GM21529 (cell line): Measurements from ENCODE around the gene SLC5A11.

ENCODE experiments used
- ATAC-seq: cut with Tn5 transposase; IDR thresholded peaks from one replicate; pipeline ENCODE4 v1.9.1; 2021; ENCODE audit not compliant: unreplicated experiment

Gene SLC5A11

DNA sequence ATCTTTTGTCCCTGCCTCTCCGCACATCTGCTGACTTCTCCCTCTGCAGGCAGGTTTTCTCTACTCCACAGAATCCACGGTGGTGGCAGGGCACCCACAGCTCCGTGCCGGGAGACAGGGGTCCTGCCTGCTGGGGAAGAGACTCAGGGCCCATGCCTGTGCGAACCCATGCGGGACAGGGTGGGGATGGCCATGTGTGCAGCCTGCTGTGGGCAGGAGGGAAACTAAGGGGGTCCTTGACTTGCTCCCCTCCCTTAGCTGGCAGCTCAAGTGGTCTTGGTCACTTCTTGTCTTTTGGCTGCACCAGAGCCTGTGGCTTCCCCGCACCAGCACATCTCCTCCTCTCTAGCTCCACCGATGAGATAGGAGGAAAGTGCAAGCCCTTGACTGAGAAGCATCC lies 69.8 kb downstream of the SLC5A11 start:
- ATAC-seq, result no peak

DNA sequence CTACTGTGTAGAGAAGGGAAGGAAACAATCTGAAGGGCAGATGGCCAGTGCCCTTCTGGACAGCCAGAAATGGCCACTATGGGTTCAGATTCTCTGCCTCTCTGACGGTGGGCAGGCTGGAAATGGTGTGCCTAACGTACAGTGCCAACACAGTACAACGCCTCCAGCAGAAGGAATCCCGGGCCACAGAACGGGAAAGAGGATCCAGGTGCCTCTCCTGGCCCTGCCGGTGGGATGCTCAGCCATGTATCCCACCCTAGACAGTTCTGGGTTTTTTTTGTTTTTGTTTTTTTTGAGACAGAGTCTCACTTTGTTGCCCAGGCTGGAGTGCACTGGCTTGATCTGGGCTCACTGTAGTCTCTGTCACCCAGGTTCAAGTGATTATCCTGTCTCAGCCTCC lies 71.5 kb downstream of the SLC5A11 start:
- ATAC-seq, result no peak

DNA sequence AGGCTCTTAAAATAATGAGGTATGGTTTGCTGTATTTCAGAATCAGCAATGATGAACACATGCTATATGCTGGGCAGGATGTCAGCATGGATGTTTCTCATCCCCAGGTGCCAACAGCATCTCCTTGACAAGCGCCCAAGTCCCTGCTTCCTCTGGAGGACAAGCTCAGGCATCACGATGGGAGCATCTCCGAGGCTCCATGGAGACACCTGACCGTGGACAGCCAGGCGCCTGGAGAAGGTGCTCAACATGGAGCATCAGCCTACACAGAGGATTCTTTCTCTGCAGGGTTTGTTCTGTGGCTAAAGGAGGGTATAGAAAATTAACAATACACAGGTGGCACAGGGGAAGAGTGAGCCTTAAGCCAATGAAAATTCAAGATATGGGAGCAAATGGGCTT lies 72.1 kb downstream of the SLC5A11 start:
- no peak for ATAC-seq

DNA sequence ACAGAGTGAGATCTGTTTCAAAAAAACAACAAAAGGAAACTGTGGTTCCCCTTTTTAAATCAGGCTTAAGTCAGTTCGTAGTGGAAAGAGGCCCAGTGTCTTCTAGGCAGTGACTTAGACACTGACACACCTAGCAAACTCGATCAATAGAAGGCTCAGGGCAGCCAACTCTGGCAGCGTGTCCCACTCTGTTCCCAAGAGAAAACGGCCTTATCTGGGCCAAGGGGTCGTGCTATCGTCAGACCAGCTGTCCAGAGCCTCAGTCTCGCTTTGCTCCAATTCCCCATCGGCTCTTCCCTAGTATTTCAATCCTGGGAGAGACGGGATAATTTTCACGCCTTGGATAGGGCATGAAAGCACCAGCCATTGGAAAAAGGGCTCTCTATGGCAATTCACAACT lies 72.9 kb downstream of the SLC5A11 start:
- no peak for ATAC-seq

DNA sequence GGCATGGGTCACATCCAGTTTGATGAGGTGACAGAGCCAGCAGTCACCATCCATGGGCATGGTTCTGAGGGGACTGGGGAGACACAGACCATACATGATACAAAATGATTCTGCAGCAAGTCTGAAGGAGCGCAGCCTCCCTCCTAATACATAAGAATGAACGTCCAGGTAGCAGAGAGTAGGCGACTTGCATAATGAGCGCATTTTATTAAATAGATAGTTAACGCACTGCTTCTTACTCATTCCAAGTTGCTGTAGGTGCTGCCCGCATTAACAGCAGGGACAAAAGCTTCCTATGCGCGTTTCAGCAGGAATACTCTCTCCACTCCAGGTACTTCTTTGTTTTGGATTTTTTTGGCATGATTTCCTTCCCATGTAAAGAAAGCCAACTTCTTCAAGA lies 73.8 kb downstream of the SLC5A11 start:
- ATAC-seq, result no peak

DNA sequence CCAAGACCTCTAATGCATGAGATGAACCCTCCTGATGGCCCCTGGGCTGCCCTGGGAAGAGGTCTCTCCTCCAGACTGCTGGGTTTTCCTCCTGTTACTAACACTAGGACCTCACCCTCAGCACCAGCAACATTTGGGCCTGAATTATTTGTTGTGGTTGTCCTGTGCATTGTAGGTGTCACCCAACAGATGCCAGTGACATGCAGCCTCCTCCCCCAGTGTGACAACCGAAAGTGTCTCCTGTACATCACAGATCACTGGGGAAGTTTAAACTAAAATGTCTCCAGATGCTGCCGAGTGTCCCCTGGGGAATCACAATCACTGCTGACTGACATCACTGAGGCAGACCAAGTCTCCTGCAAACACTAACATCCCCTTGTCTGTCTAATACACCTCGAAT lies 74.8 kb downstream of the SLC5A11 start:
- ATAC-seq, result no peak

DNA sequence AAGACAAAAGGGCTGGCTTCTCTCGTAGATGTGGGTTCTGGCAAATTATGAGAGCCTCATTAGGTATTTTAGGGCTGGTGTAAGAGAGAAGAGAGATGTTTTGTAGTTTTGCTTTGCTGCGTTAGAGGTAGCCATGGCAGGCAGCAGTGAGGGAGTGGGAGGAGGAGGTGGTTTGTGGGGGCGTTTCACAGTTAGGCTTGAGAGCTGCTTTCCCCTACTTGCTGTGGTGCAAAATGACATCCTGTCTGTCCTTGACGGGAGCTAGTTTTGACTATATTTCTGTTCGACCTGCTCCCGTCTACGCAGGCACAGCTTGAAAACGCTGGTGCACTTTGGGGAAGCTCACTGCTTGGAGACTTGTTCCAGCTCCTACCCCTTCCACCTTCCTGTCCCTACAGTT lies 75.5 kb downstream of the SLC5A11 start:
- no peak for ATAC-seq

DNA sequence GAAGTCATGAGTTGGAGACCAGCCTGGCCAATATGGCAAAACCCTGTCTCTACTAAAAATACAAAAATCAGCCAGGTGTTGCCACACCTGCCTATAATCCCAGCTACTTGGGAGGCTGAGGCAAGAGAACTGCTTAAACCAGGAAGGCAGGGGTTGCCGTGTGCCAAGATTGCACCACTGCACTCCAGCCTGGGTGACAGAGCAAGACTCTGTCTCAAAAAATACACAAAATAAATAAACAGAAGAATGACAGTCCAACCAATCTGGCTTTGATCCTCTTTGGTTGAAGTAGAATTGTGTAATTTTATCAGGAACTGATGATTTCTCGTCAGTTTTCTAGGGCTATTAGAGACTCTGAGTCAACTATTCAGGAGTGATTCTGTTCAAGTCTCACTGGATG lies 79.4 kb downstream of the SLC5A11 start:
- ATAC-seq, result no peak

DNA sequence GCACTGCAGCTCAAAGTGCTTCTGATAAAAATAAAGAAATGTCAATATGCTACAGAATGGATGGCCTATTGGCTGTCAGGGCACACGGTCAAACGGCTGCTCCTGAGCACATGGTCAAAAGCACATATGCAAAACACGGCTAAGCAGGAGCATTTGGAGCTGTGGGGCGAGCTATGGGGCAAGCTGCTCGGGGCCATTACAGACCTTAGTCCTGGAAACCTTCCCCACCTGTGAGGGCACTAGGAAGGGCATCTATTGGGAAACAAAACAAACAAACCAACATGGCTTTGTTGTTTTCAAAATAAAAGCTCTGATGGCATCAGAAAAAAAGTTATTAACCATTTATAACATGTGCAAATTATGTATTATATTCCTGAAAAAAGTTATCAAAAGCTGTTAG lies 83.6 kb downstream of the SLC5A11 start:
- ATAC-seq, result no peak

DNA sequence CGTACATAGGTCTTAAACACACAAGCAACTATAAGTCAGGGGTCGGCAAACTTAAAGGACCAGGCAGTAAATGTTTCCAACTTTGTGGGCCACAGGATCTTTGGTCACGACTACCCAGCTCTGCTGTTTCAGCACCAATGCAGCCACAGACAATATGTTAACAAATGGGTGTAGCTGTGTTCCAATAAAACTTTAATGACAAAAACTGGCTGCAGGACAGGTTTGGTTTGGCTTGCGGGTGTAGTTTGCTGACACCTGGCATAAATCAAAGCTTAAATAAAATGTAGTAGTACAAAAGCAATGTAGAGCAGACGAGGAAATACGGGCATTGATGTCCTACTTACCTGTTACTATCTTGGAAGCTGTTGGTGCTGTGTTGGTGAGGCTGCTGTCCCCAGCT lies 84.7 kb downstream of the SLC5A11 start:
- no peak for ATAC-seq

DNA sequence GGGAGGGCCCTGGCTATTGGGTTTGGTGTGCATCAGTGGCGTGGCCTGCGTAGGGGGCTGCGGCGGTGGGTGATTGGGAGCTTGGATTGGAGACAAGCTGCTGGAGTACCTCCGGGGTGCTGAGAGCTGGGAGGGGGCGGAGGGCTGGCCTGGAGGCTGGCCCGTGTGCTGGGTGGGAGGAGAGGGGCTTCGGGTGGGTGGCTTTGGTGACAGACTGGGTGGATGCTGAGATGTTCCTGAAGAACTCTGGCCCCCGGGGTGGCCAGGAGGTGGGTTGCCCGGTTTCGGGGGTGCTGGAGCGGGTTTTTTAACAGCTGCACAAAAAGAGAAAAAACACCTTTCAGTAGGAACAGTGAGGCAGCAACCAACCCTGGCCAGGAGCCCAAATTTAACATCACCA lies 85.3 kb downstream of the SLC5A11 start:
- no peak for ATAC-seq

DNA sequence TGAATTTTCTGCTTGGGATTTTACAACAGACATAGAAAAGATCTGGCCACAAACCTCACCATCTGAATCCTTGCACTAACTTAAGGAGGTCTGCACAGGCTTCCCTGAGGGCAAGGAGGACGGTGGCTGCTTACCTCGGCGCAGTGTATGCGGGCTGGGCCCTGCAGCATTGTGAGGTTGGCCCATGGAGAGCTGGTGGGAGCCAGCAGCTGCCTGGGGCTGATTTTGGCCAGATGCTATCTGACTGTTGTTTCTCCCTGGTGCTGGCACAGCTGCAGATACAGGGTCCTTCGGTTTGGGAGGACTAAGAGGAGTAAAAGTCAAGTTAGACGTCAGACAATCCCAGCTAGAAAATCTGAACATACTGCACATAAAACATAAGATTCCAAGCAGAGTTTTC lies 89.6 kb downstream of the SLC5A11 start:
- ATAC-seq, result no peak

DNA sequence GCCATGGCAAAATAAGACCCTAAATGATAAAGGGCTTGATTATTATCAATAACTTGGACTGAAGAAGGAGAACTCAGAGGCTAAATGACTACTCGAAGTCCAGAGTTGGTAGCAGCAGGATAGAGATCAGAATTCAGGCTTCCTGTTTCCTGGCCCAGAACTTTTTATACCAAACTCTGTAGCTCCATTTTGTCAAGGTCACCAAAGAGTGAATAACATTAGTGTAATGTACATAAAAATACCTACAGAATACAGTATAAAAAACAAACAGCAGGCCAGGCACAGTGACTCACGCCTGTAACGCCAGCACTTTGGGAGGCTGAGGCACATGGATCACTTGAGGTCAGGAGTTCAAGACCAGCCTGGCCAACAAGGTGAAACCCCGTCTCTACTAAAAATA lies 90.4 kb downstream of the SLC5A11 start:
- no peak for ATAC-seq

DNA sequence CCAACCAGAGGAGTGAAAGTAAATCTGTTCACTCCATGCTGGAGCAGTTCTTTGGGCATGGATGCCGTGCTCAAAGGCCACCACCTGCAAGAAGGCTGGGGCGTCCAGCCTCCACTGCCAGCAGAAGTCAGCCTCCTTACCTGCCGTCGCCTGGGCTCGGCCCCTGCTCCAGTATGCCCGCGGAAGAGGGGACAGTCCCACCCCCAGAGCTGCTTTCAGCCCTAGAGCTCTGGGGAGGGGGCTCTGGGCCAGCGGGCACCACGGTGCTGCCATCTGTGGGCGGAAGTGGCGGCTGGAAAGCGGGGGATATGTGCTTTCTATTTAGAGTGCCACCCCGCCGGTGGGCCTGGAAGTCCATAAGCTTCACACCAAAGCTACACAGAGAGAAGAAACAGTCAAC lies 93.5 kb downstream of the SLC5A11 start:
- ATAC-seq, result no peak

DNA sequence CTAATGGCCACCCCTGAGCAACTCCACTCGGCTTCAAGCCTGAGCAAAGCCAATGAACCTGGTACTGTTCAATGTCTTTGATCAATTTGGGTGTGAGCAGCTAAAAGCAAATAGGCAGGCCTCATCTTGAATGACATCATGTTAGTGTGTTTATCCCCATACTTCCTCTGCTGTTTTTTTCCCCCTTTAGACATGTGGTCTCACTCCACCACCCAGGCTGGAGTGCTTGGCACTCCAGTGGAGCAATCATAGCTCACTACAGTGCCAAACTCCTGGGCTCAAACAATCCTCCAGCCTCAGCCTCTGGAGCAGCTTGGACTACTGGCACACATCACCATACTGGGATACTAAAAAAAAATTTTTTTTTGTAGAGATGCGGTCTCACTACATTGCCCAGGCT lies 94.0 kb downstream of the SLC5A11 start:
- no peak for ATAC-seq

DNA sequence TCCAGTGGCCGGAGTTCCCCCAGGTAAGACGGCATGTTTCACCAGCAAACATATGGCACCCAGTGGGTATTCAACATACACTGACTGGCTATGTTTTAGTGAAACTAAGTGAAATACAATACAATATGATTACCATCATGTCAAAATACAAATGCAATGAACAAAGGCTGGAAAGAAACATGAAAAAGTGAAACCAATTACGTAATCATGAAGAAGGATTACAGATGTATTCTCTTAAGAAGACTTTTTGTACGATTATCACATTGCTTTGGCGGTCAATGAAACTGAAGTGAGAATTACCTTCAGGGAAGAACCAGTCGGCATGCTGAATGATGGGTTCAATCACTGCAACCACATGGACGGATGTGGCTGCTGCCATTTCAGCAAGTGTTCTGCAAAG lies 97.7 kb downstream of the SLC5A11 start:
- no peak for ATAC-seq

DNA sequence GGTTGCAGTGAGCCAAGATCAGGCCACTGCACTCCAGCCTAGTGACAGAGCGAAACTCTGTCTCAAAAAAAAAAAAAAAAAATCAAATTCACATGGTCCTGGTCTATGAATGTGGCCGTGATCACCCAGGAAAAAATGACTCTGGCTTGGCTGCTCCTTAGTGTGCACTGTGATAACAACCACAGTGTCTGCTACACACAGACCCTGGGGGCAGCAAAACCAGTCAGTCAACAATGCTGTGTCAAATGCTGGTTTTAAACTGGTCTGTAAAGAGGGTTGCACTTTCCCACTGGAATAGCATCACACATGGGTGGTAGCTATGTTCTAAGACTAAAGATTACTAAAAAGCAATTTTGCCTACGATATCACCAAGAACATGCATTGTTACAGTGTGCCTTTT lies 98.4 kb downstream of the SLC5A11 start:
- ATAC-seq, result no peak

DNA sequence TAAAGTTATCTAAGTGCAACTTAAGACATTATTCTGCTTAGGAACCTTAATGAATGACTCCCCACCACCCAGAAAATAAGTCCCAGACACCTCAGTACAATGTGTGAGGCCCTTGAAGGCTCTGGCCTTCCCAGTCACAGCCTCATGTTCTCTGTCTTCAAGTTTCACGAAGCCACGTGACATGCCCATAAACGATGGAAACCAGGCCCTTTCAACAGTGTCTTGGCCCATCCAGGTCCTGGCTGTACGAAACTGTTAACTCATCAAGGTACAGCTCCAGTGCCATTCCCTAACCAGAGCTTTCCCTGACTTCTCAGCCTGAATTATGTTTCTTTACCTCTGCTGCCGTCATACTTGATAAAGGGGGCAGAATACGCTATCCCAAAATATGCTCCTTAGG lies 100.4 kb downstream of the SLC5A11 start:
- ATAC-seq, result no peak

DNA sequence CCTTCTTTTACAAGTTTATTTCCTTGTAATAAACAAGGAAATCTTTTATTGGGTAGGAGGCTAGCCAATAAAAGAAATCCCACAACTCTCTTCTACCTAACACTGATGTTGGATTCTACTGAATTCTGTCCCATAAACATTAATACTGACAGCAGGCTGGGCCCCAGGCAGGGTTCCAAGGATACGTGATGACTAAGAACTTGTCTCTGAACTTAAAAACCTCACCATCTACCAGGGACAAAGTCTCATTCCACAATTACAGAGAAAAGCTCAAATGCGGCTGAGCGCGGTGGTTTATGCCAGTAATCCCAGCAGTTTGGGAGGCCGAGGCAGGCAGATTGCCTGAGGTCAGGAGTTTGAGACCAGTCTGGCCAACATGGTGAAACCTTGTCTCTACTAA lies 104.5 kb downstream of the SLC5A11 start:
- ATAC-seq, result no peak

DNA sequence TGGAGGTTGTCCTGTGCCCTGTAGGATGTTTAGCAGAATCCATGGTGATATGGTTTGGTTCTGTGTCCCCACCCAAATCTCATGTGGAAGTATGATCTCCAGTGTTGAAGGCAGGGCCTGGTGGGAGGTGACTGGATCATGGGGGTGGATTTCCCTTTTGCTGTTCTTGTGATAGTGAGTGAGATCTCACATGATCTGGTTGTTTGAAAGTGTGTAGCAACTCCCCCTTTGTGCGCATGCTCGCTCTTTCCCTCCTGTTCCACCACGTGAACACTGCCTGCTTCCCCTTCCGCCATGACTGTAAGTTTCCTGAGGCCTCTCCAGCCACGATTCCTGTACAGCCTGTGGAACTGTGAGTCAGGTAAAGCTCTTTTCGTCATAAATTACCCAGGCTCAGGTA lies 107.5 kb downstream of the SLC5A11 start:
- ATAC-seq, result no peak

DNA sequence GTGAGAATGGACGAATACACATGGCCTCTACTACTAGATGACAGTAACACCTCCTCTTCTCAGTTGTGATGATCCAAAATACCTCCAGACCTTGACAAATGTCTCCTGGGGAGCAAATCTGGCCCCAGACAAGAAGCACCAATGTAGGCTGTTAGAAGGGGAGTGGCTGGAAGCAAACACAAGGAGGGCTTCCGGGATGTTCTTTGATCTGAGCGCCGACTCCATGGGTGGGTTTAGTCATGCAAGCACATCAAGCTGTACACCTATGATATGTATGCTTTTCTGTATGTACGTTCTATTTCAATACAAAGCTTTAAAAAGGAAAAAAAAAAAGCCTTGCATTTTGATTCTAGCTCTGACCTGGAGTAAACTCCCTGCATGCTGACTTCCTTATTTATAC lies 108.0 kb downstream of the SLC5A11 start:
- no peak for ATAC-seq

DNA sequence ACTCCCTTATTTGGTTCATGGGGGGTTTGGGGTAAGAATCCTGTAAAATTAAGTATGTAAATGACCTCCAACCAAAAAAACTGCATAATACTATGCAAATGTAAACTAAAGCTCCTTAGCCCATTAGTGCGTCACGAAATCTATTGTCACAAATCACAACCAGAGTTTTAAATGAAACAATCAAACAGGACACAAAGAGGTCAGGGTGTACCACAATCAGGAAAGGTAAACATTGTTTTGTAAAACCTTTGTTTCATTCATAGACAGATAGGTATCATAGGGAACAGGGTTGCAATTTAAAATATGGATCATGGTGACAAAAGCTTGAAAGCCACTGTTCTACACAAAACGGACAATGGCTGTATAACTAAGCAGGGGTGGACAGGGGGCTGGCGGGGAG lies 108.4 kb downstream of the SLC5A11 start:
- ATAC-seq, result no peak

DNA sequence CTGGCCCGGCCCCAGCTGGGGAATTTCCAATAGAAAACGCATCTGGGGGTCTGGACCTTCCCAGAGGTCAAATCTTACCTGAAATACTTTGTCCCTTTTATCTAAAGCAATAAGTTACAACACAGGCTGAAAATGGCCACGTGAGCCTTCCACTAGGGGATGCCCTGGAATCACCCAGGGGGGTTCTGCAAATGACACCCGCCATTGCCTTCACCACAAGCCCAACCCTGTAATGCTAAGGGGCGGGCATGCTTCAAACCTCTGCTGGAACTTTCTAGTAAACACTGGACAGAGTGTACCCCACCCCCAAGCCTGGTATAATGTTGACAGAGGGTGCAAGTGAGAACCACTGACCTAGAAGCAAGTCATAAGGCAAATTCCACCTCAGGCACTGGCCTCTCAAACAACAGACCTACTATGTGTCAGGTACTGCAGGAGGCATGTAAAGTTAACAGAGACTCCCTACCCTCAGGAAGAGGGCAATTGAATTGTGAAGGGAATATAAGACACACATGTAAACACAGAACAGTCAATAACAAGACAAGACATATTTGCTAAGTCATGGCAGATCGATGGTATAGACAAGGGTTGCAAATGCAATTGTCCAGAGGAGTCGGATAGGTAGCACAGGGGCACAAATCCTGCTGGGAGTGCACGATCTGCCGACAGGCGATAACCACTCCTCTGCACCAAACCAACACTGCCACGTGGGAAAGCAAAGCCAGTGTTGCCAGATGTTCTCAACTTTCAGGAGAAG lies 110.4 kb downstream of the SLC5A11 start:
- no peak for ATAC-seq

DNA sequence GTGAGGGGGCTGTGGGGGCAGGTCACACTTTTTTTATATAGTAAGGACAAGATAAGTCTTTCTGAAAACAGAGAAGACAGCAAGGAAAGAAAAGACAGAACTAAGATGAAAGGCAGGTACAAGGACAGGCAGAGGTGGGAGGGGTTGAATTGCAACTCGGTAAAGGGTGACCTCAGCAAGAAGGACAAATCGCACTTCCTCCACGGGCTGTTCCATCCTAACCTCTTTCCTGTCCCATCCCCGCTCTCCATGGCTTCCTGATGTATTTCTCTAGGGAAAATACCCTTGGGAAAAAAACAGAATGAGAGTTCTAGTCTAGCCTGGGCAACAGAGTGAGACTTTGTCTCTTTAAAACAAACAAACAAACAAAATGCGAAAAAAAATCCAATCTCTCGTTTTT lies 112.1 kb downstream of the SLC5A11 start:
- ATAC-seq, result no peak
